HCT116 (cell line): ENCODE measurements around the gene ZNF330. TPM values are rescaled to one million over a fixed set of nuclear protein-coding genes. Genes with fewer than 3 reads are reported as not detected.

Experiments
- ATAC-seq: fragments of 200-7000 bp; cut with Tn5 transposase; 2 replicates; pipeline ENCODE4 v1.9.1; 2020; ENCODE audit warnings: mild to moderate bottlenecking, moderate library complexity
- BruUV-seq: library from RNA; stranded (reverse); fragments of 400-500 nt; replicated peaks from 2 replicates; lab custom pipeline; 2021; lab: Mats Ljungman, UMichigan
- CTCF ChIA-PET: fragments of 300-600 bp; sonication (Branson Sonifier 250); formaldehyde crosslinking; loops from one replicate; lab custom pipeline; 2021; ENCODE audit warnings: antibody characterized with exemption; lab: Charles Lee
- POLR2A ChIA-PET: fragments of 300-600, 350-600 bp; sonication (Branson Sonifier 250); formaldehyde crosslinking; loops from one replicate; lab custom pipeline; 2021; ENCODE audit warnings: antibody characterized with exemption; lab: Charles Lee
- RAD21 ChIA-PET, 2 experiments: fragments of 300-600 bp; sonication (Branson Sonifier 250); formaldehyde crosslinking; loops; one replicate each; lab custom pipeline; 2023; ENCODE audit warnings: low total read pairs in 2 of 2; ENCODE audit not compliant: uncharacterized antibody in 2 of 2, unreplicated experiment in 2 of 2, low non-redundant PET in 1 of 2; lab: Charles Lee
- DNase-seq: peaks from one replicate; pipeline ENCODE4 v3.0.0-alpha.2; 2010; ENCODE audit warnings: low read depth, low spot score
- H2AFZ ChIP-seq: fragments of 200-600 bp; shearing (Covaris generic), sonication (generic); 2 replicates; pipeline ENCODE4 v1.6.1; 2017; ENCODE audit warnings: low read depth, mixed run types, mixed read lengths, antibody characterized with exemption, low read length; ENCODE audit not compliant: poor library complexity, severe bottlenecking
- H3K27ac ChIP-seq: 2 replicates; pipeline ENCODE4 v1.5.1; 2012; ENCODE audit warnings: low read depth, low read length
- H3K27me3 ChIP-seq: fragments of 200-600 bp; sonication (generic); 2 replicates; pipeline ENCODE4 v1.6.1; 2016; ENCODE audit warnings: mixed run types, low read length, mixed read lengths; ENCODE audit not compliant: insufficient read depth
- H3K36me3 ChIP-seq, 2 experiments: fragments of 200-500 bp in 1 of 2; fragments of 200-600 bp in 1 of 2; sonication (Bioruptor generic) in 1 of 2; sonication (generic) in 1 of 2; 2 replicates each; pipeline versions ENCODE4 v1.5.1 to v1.6.1; 2014 to 2016; ENCODE audit warnings: low read length in 2 of 2, inconsistent platforms in 1 of 2, mixed read lengths in 1 of 2, mixed run types in 1 of 2; ENCODE audit not compliant: insufficient read depth in 2 of 2, control insufficient read depth in 1 of 2
- H3K4me1 ChIP-seq, 2 experiments: fragments of 200-600 bp in 1 of 2; sonication (generic) in 1 of 2; 2 replicates each; pipeline versions ENCODE4 v1.5.1 to v1.6.1; 2012 to 2017; ENCODE audit warnings: low read length in 2 of 2, inconsistent platforms in 1 of 2, mild to moderate bottlenecking in 1 of 2, mixed read lengths in 1 of 2, mixed run types in 1 of 2, moderate library complexity in 1 of 2; ENCODE audit not compliant: insufficient read depth in 2 of 2, control insufficient read depth in 1 of 2
- H3K4me2 ChIP-seq: fragments of 200-600 bp; sonication (generic); 2 replicates; pipeline ENCODE4 v1.6.1; 2017; ENCODE audit warnings: mixed run types, low read length, mixed read lengths
- H3K4me3 ChIP-seq, 2 experiments: fragments of 200-600 bp in 1 of 2; sonication (generic) in 1 of 2; replicated peaks in 1 of 2; 2 replicates each; pipeline ENCODE4 v1.5.1; 2011 to 2016; ENCODE audit warnings: low read length in 2 of 2, control low read depth in 1 of 2, low read depth in 1 of 2, mild to moderate bottlenecking in 1 of 2, mixed read lengths in 1 of 2, mixed run types in 1 of 2
- H3K79me2 ChIP-seq: fragments of 200-600 bp; sonication (generic); 2 replicates; pipeline ENCODE4 v1.6.1; 2017; ENCODE audit warnings: mild to moderate bottlenecking, mixed run types, low read length, moderate library complexity, mixed read lengths; ENCODE audit not compliant: insufficient read depth
- H3K9ac ChIP-seq: fragments of 200-600 bp; sonication (generic); 2 replicates; pipeline ENCODE4 v1.6.1; 2016; ENCODE audit warnings: low read length, mixed read lengths
- H3K9me2 ChIP-seq: fragments of 200-600 bp; sonication (generic), shearing (Covaris generic); 2 replicates; pipeline ENCODE4 v1.6.1; 2017; ENCODE audit warnings: mixed run types, mild to moderate bottlenecking, moderate library complexity; ENCODE audit not compliant: insufficient read depth
- H3K9me3 ChIP-seq, 2 experiments: fragments of 200-500 bp in 1 of 2; fragments of 200-600 bp in 1 of 2; sonication (Bioruptor generic) in 1 of 2; sonication (generic) in 1 of 2; 2 replicates each; pipeline ENCODE4 v1.6.1; 2014 to 2017; ENCODE audit warnings: low read length in 2 of 2, mixed read lengths in 2 of 2, inconsistent platforms in 1 of 2, low read depth in 1 of 2, mild to moderate bottlenecking in 1 of 2, mixed run types in 1 of 2, moderate library complexity in 1 of 2; ENCODE audit not compliant: control insufficient read depth in 1 of 2, insufficient read depth in 1 of 2
- H4K20me1 ChIP-seq: fragments of 200-600 bp; sonication (generic), shearing (Covaris generic); 2 replicates; pipeline ENCODE4 v1.6.1; 2017; ENCODE audit warnings: mixed run types, mild to moderate bottlenecking, moderate library complexity; ENCODE audit not compliant: insufficient read depth
- ATF3 ChIP-seq: IDR thresholded peaks from 2 replicates; pipeline ENCODE4 v1.6.1; 2012
- CEBPB ChIP-seq: IDR thresholded peaks from 2 replicates; pipeline ENCODE4 v1.6.1; 2012; ENCODE audit warnings: low read depth
- EGR1 ChIP-seq: IDR thresholded peaks from 2 replicates; pipeline ENCODE4 v1.6.1; 2012; ENCODE audit warnings: low read depth
- ELF1 ChIP-seq: IDR thresholded peaks from 2 replicates; pipeline ENCODE4 v1.6.1; 2012; ENCODE audit warnings: low read depth, borderline replicate concordance
- EZH2 ChIP-seq: fragments of 200-600 bp; sonication (generic); IDR thresholded peaks from 2 replicates; pipeline ENCODE4 v1.6.1; 2017; ENCODE audit warnings: antibody characterized with exemption, mixed run types
- EZH2phosphoT487 ChIP-seq: fragments of 200-600 bp; IDR thresholded peaks from 2 replicates; pipeline ENCODE4 v1.6.1; 2018; ENCODE audit warnings: antibody characterized with exemption, borderline replicate concordance
- FOSL1 ChIP-seq: IDR thresholded peaks from 2 replicates; pipeline ENCODE4 v1.6.1; 2012; ENCODE audit warnings: low read depth
- MAX ChIP-seq: IDR thresholded peaks from 2 replicates; pipeline ENCODE4 v1.6.1; 2012
- POLR2A ChIP-seq: IDR thresholded peaks from 2 replicates; pipeline ENCODE4 v1.7.0; 2011; ENCODE audit warnings: borderline replicate concordance; ENCODE audit not compliant: insufficient read depth, insufficient read length; ENCODE audit errors: extremely low read depth
- RAD21 ChIP-seq: IDR thresholded peaks from 2 replicates; pipeline ENCODE4 v1.6.1; 2012; ENCODE audit warnings: low read depth, mild to moderate bottlenecking
- SIN3A ChIP-seq: IDR thresholded peaks from 2 replicates; pipeline ENCODE4 v1.6.1; 2012; ENCODE audit warnings: low read depth
- SP1 ChIP-seq: IDR thresholded peaks from 2 replicates; pipeline ENCODE4 v1.6.1; 2012; ENCODE audit warnings: low read depth
- SRF ChIP-seq: IDR thresholded peaks from 2 replicates; pipeline ENCODE4 v1.6.1; 2012; ENCODE audit warnings: low read depth
- TCF7L2 ChIP-seq: IDR thresholded peaks from 2 replicates; pipeline ENCODE4 v1.7.0; 2011; ENCODE audit warnings: borderline replicate concordance, inconsistent platforms; ENCODE audit not compliant: insufficient read depth, insufficient read length; ENCODE audit errors: extremely low read depth
- YY1 ChIP-seq: IDR thresholded peaks from 2 replicates; pipeline ENCODE4 v1.6.1; 2011; ENCODE audit warnings: low read length, low read depth, moderate library complexity, mild to moderate bottlenecking; ENCODE audit not compliant: insufficient replicate concordance; ENCODE audit errors: extremely low read depth
- ZFX ChIP-seq: fragments of 450-650 bp; IDR thresholded peaks from 2 replicates; pipeline ENCODE4 v1.6.1; 2017
- intact Hi-C: fragments of 100-400 bp; cut with micrococcal nuclease; formaldehyde crosslinking; loops from 2 replicates; pipeline ENCODE4 v1.10.0; 2022
- total RNA-seq: library from RNA; stranded (reverse); gene quantifications from one replicate; pipeline ENCODE4 v1.2.1, GENCODE V29; 2021; ENCODE audit not compliant: unreplicated experiment
- TF ChIP-seq, protein P1 (sequence below): IDR thresholded peaks from 2 replicates; pipeline ENCODE4 v1.6.1; 2012; ENCODE audit warnings: low read depth

The ZNF330 gene
- total RNA-seq, 1 experiment from 2014 or later, result 49.1 TPM

GRCh38 chr4:141210168-141210567 is 10.5 kb upstream of the ZNF330 start:
- Histone ChIP-seq H3K27ac (no peak overlapping the region), H4K20me1 (no peaks in the 10 kb centered on the region), H3K79me2 (no peaks in the 10 kb centered on the region), H2AFZ (no peak overlapping the region), H3K9me2 (no peaks in the 10 kb centered on the region), H3K27me3 (no peaks in the 10 kb centered on the region), H3K9ac (no peak overlapping the region), H3K36me3 (no peaks in the 10 kb centered on the region), H3K4me2 (no peak overlapping the region), H3K9me3 (no peaks in the 10 kb centered on the region), H3K4me1 (no peaks in the 10 kb centered on the region), H3K4me3 (no peak overlapping the region)
- POLR2A ChIA-PET, result no interaction called here
- intact Hi-C loops, result no loop called here
- no TSS peak for BruUV-seq
- no peak for TF ChIP-seq ATF3
- ATAC-seq (no peak), DNase-seq (no peak)
- CTCF ChIA-PET, result no interaction called here
- RAD21 ChIA-PET, result no interaction called here

DNA sequence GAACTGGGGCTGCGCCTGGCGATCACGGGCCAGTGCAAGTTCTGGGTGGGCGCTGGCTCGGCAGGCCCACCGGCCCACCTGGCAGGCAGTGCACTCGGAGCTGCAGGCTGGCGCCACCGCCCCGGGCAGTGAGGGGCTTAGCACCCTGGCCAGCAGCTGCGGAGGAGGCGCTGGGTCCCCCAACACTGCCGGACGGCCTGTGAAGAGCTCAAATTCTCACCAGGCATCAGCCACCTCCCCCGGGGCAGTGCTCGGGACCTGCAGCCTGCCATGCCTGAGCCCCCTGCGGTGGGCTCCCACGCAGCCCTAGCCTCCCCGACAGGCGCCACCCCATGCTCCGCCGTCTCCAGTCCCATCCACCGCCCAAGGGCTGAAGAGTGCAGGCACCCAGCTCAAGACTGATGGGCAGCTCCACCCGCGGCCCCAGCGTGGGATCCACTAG is 7.1 kb upstream of the ZNF330 start:
- Histone ChIP-seq H3K27ac (no peak overlapping the region), H3K27me3 (no peaks in the 10 kb centered on the region), H3K4me3 (no peak overlapping the region), H3K9me2 (no peaks in the 10 kb centered on the region), H3K4me1 (no peaks in the 10 kb centered on the region), H4K20me1 (no peaks in the 10 kb centered on the region), H2AFZ (no peak overlapping the region), H3K9me3 (no peaks in the 10 kb centered on the region), H3K36me3 (no peaks in the 10 kb centered on the region), H3K9ac (no peak overlapping the region), H3K4me2 (no peak overlapping the region), H3K79me2 (no peaks in the 10 kb centered on the region)
- ATAC-seq (no peak), DNase-seq (no peak)
- POLR2A ChIA-PET, result no interaction called here
- CTCF ChIA-PET, result no interaction called here
- RAD21 ChIA-PET, result no interaction called here
- no TSS peak for BruUV-seq
- intact Hi-C loops, result no loop called here
- TF ChIP-seq TCF7L2, result no peak
- no peak for TF ChIP-seq EGR1
- TF ChIP-seq CEBPB, result no peak
- TF ChIP-seq EZH2, result no peak
- no peak for TF ChIP-seq YY1
- no peak for TF ChIP-seq SP1
- no peak for TF ChIP-seq RAD21
- no peak for TF ChIP-seq SRF
- TF ChIP-seq, protein P1, sequence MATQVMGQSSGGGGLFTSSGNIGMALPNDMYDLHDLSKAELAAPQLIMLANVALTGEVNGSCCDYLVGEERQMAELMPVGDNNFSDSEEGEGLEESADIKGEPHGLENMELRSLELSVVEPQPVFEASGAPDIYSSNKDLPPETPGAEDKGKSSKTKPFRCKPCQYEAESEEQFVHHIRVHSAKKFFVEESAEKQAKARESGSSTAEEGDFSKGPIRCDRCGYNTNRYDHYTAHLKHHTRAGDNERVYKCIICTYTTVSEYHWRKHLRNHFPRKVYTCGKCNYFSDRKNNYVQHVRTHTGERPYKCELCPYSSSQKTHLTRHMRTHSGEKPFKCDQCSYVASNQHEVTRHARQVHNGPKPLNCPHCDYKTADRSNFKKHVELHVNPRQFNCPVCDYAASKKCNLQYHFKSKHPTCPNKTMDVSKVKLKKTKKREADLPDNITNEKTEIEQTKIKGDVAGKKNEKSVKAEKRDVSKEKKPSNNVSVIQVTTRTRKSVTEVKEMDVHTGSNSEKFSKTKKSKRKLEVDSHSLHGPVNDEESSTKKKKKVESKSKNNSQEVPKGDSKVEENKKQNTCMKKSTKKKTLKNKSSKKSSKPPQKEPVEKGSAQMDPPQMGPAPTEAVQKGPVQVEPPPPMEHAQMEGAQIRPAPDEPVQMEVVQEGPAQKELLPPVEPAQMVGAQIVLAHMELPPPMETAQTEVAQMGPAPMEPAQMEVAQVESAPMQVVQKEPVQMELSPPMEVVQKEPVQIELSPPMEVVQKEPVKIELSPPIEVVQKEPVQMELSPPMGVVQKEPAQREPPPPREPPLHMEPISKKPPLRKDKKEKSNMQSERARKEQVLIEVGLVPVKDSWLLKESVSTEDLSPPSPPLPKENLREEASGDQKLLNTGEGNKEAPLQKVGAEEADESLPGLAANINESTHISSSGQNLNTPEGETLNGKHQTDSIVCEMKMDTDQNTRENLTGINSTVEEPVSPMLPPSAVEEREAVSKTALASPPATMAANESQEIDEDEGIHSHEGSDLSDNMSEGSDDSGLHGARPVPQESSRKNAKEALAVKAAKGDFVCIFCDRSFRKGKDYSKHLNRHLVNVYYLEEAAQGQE, result no peak
- TF ChIP-seq ATF3, result no peak
- TF ChIP-seq SIN3A, result no peak
- TF ChIP-seq ZFX, result no peak
- TF ChIP-seq MAX, result no peak
- no peak for TF ChIP-seq FOSL1
- TF ChIP-seq ELF1, result no peak
- no peak for TF ChIP-seq EZH2phosphoT487
- no peak for TF ChIP-seq POLR2A
